Smooth muscle cell (in vitro differentiated cells): ENCODE results near the gene FARP1. TPM values are rescaled to one million over a fixed set of nuclear protein-coding genes. Genes with fewer than 3 reads are reported as not detected.
A peak's percentile ranks its signal among the peaks of the same experiment; 100 is the strongest.

Experiments
- DNase-seq: peaks from one replicate; lab custom pipeline; 2025; ENCODE audit not compliant: unreplicated experiment; lab: John Stamatoyannopoulos, UW
- H2AFZ ChIP-seq: fragments of 200-600 bp; sonication (generic); 2 replicates; pipeline ENCODE4 v1.6.0; 2016; ENCODE audit warnings: antibody characterized with exemption, low read depth, mild to moderate bottlenecking
- H3F3A ChIP-seq: fragments of 200-600 bp; sonication (generic); 2 replicates; pipeline ENCODE4 v1.6.0; 2017; ENCODE audit warnings: antibody characterized with exemption, low read depth
- H3K27ac ChIP-seq: fragments of 200-600 bp; sonication (generic); 2 replicates; pipeline ENCODE4 v1.5.1; 2016; ENCODE audit warnings: low read depth, mild to moderate bottlenecking
- H3K27me3 ChIP-seq: fragments of 200-600 bp; sonication (generic); 2 replicates; pipeline ENCODE4 v1.6.1; 2016; ENCODE audit warnings: low read depth, mild to moderate bottlenecking
- H3K36me3 ChIP-seq: fragments of 200-600 bp; sonication (generic); 2 replicates; pipeline ENCODE4 v1.5.1; 2016; ENCODE audit warnings: low read depth
- H3K4me1 ChIP-seq: fragments of 200-600 bp; sonication (generic); 2 replicates; pipeline ENCODE4 v1.5.1; 2016; ENCODE audit warnings: low read depth
- H3K4me2 ChIP-seq: fragments of 200-600 bp; sonication (generic); 2 replicates; pipeline ENCODE4 v1.6.0; 2016; ENCODE audit warnings: mild to moderate bottlenecking
- H3K4me3 ChIP-seq: fragments of 200-600 bp; sonication (generic); 2 replicates; pipeline ENCODE4 v1.5.1; 2016; ENCODE audit warnings: mild to moderate bottlenecking
- H3K79me2 ChIP-seq: fragments of 200-600 bp; sonication (generic); 2 replicates; pipeline ENCODE4 v1.6.0; 2016; ENCODE audit warnings: low read depth, mild to moderate bottlenecking
- H3K9ac ChIP-seq: fragments of 200-600 bp; sonication (generic); 2 replicates; pipeline ENCODE4 v1.6.0; 2016; ENCODE audit warnings: low read depth
- H3K9me3 ChIP-seq: fragments of 200-600 bp; sonication (generic); replicated peaks from 2 replicates; pipeline ENCODE4 v1.5.1; 2016; ENCODE audit warnings: low read depth
- H4K20me1 ChIP-seq: fragments of 200-600 bp; sonication (generic); 2 replicates; pipeline ENCODE4 v1.6.0; 2016; ENCODE audit warnings: low read depth
- CTCF ChIP-seq: fragments of 200-600 bp; sonication (generic); IDR thresholded peaks from 2 replicates; pipeline ENCODE4 v1.5.1; 2017; ENCODE audit warnings: borderline replicate concordance, mild to moderate bottlenecking, antibody characterized with exemption; ENCODE audit not compliant: insufficient read depth, poor library complexity, severe bottlenecking
- WGBS: methylation state at CpG from one replicate; pipeline ENCODE4 v1.1.7; 2016; ENCODE audit warnings: low lambda C conversion rate; 5-methylcytosine and 5-hydroxymethylcytosine counted together
- polyA plus RNA-seq: library from polyadenylated mRNA; unstranded; fragments of >200 nt; fragmentation: Nextera tagmentation; extraction: Ambion mirVana; gene quantifications from 2 replicates; pipeline ENCODE4 v1.2.1, GENCODE V29; 2016
- total RNA-seq: library from RNA; depleted of rRNA; stranded (reverse); fragments of >200 nt; gene quantifications from 2 replicates; pipeline ENCODE4 v1.2.3, GENCODE V29; 2014

Gene FARP1
- total and polyA plus RNA-seq, 2 experiments from 2014 or later, result 59.4 to 104 TPM

- H3K4me3 ChIP-seq, result no peak overlapping the region
Measured at GRCh38 chr13:98476106-98476505, 333.2 kb downstream of the FARP1 start.

GRCh38 chr13:98476538-98476966 lies 333.7 kb downstream of the FARP1 start:
- H3K4me2 ChIP-seq, result peak overlapping the region; percentile 74
- H3K4me1 ChIP-seq, result peaks cover 56% of the 10 kb centered on the region
- H3K9ac ChIP-seq, result peak overlapping the region; percentile 68
- peak; percentile 7 for DNase-seq
- no peak overlapping the region for H3K4me3 ChIP-seq
- peak overlapping the region; percentile 92 for H3K27ac ChIP-seq
- H4K20me1 ChIP-seq, result peaks cover 27% of the 10 kb centered on the region
- TF ChIP-seq CTCF, result no peak
- WGBS, result 27% methylated on average over 13 of the region's 13 CpGs
- peaks cover 54% of the 10 kb centered on the region for H3K79me2 ChIP-seq
- H3K27me3 ChIP-seq, result no peaks in the 10 kb centered on the region
- H2AFZ ChIP-seq, result no peak overlapping the region
- no peaks in the 10 kb centered on the region for H3K9me3 ChIP-seq
- H3F3A ChIP-seq, result peaks cover 11% of the 10 kb centered on the region
- H3K36me3 ChIP-seq, result no peaks in the 10 kb centered on the region

More at GRCh38 chr13:98476106-98476505, 333.2 kb downstream of the FARP1 start:
- Histone ChIP-seq H2AFZ (no peak overlapping the region), H3K79me2 (peaks cover 50% of the 10 kb centered on the region), H3K4me1 (peaks cover 51% of the 10 kb centered on the region), H3K4me2 (peak overlapping the region; percentile 74), H3K9ac (peak overlapping the region; percentile 68), H3K9me3 (no peaks in the 10 kb centered on the region), H3K36me3 (no peaks in the 10 kb centered on the region), H3K27ac (peak overlapping the region; percentile 92), H3K27me3 (no peaks in the 10 kb centered on the region), H4K20me1 (peaks cover 27% of the 10 kb centered on the region), H3F3A (peaks cover 11% of the 10 kb centered on the region)
- no peak for DNase-seq
- no peak for TF ChIP-seq CTCF
- WGBS, result 21% methylated on average over 5 of the region's 5 CpGs

- no peak for TF ChIP-seq CTCF
- no peak for DNase-seq
- Histone ChIP-seq H3K27me3 (no peaks in the 10 kb centered on the region), H3F3A (peaks cover 11% of the 10 kb centered on the region), H3K27ac (peak overlapping the region; percentile 92), H3K4me3 (no peak overlapping the region), H3K9me3 (no peaks in the 10 kb centered on the region), H3K9ac (peak overlapping the region; percentile 13), H3K79me2 (peaks cover 67% of the 10 kb centered on the region), H2AFZ (no peak overlapping the region), H4K20me1 (peaks cover 40% of the 10 kb centered on the region), H3K4me2 (peak overlapping the region; percentile 8), H3K36me3 (no peaks in the 10 kb centered on the region), H3K4me1 (peaks cover 61% of the 10 kb centered on the region)
- WGBS, result 53% methylated on average over 16 of the region's 16 CpGs
Measured at GRCh38 chr13:98478189-98479129, 335.6 kb downstream of the FARP1 start.
